ENCODE results near the gene GSS. TPM values are rescaled to one million over a fixed set of nuclear protein-coding genes. Genes with fewer than 3 reads are reported as not detected.
"Not testable (repeated sequence)": the region's sequence is repeated elsewhere in the genome, so short reads cannot be mapped to it uniquely, and the experiment has no call there.

Gene GSS
- total RNA-seq, 2 experiments from 2014 or later: 67.7 to 72.2 TPM

- peaks cover 5% of the 10 kb centered on the region for H3K36me3 Mint-ChIP-seq
- H3K4me1 Mint-ChIP-seq (ENCODE audit: low read depth): peaks cover 11% of the 10 kb centered on the region
- POLR2A ChIA-PET: no interaction called here
- no peak overlapping the region for H3K4me3 Mint-ChIP-seq
- H3K27me3 Mint-ChIP-seq: no peaks in the 10 kb centered on the region
- no peak overlapping the region for H3K27ac Mint-ChIP-seq
- H3K9me3 Mint-ChIP-seq: no peaks in the 10 kb centered on the region
- DNase-seq: no peak
- intact Hi-C loops (cut with micrococcal nuclease): no loop called here
- CTCF ChIA-PET: no interaction called here
Measured at GRCh38 chr20:34904202-34904621, 51.4 kb downstream of the GSS start.

- H3K4me3 Mint-ChIP-seq; H3K9me3 Mint-ChIP-seq; H3K27ac Mint-ChIP-seq; POLR2A ChIA-PET; H3K27me3 Mint-ChIP-seq; CTCF ChIA-PET; DNase-seq; H3K36me3 Mint-ChIP-seq; H3K4me1 Mint-ChIP-seq (ENCODE audit: low read depth); intact Hi-C loops (cut with micrococcal nuclease): not testable (repeated sequence)
Measured at GRCh38 chr20:34898731-34899130, 56.9 kb downstream of the GSS start.

GRCh38 chr20:34898129-34898528, 57.5 kb downstream of the GSS start:
- H3K9me3 Mint-ChIP-seq; CTCF ChIA-PET; intact Hi-C loops (cut with micrococcal nuclease); H3K36me3 Mint-ChIP-seq; H3K27me3 Mint-ChIP-seq; H3K4me3 Mint-ChIP-seq; H3K27ac Mint-ChIP-seq; POLR2A ChIA-PET; H3K4me1 Mint-ChIP-seq (ENCODE audit: low read depth); DNase-seq: not testable (repeated sequence)

GRCh38 chr20:34896086-34896621, 59.5 kb downstream of the GSS start:
- no peak for DNase-seq
- Mint-ChIP-seq H3K4me1 (ENCODE audit: low read depth) (peaks cover 19% of the 10 kb centered on the region), H3K9me3 (no peaks in the 10 kb centered on the region), H3K27me3 (no peaks in the 10 kb centered on the region), H3K27ac (no peak overlapping the region), H3K4me3 (no peak overlapping the region), H3K36me3 (peaks cover 6% of the 10 kb centered on the region)
- ChIA-PET CTCF (interaction anchor here (0.5 kb wide), 1 partner anchor 272 kb away, joined by 3 read pairs; no protein-coding TSS in a partner anchor), POLR2A (no interaction called here)
- intact Hi-C loops (cut with micrococcal nuclease): no loop called here

GRCh38 chr20:34895465-34895864, 60.1 kb downstream of the GSS start:
- Mint-ChIP-seq H3K36me3 (peaks cover 3% of the 10 kb centered on the region), H3K4me3 (no peak overlapping the region), H3K9me3 (no peaks in the 10 kb centered on the region), H3K27ac (no peak overlapping the region), H3K27me3 (no peaks in the 10 kb centered on the region), H3K4me1 (ENCODE audit: low read depth) (peaks cover 26% of the 10 kb centered on the region)
- ChIA-PET POLR2A (no interaction called here), CTCF (interaction anchor here (0.5 to 1.0 kb wide), 2 partner anchors 21 to 272 kb away, joined by 3 read pairs; no protein-coding TSS in a partner anchor)
- no peak for DNase-seq
- intact Hi-C loops (cut with micrococcal nuclease): no loop called here

- ChIA-PET CTCF (interaction anchor here (1.0 kb wide), 1 partner anchor 21 kb away, joined by 3 read pairs; no protein-coding TSS in a partner anchor), POLR2A (no interaction called here)
- no peaks in the 10 kb centered on the region for H3K27me3 Mint-ChIP-seq
- H3K9me3 Mint-ChIP-seq: no peaks in the 10 kb centered on the region
- intact Hi-C loops (cut with micrococcal nuclease): loop anchor here (5.0 kb wide), 2 partner anchors 63 to 198 kb away; partner anchors contain the start of genes GSS, MYH7B and TRPC4AP
- peaks cover 33% of the 10 kb centered on the region for H3K4me1 Mint-ChIP-seq (ENCODE audit: low read depth)
- H3K36me3 Mint-ChIP-seq: peaks cover 3% of the 10 kb centered on the region
- H3K4me3 Mint-ChIP-seq: no peak overlapping the region
- H3K27ac Mint-ChIP-seq: no peak overlapping the region
- DNase-seq: no peak
Measured at GRCh38 chr20:34894723-34895122, 60.9 kb downstream of the GSS start.

- intact Hi-C loops (cut with micrococcal nuclease): loop anchor here (5.0 kb wide), 2 partner anchors 65 to 200 kb away; partner anchors contain the start of genes GSS, MYH7B and TRPC4AP
- Mint-ChIP-seq H3K27me3 (no peaks in the 10 kb centered on the region), H3K4me1 (ENCODE audit: low read depth) (peaks cover 40% of the 10 kb centered on the region), H3K27ac (peak overlapping the region; percentile 80), H3K4me3 (no peak overlapping the region), H3K9me3 (no peaks in the 10 kb centered on the region), H3K36me3 (peaks cover 2% of the 10 kb centered on the region)
- CTCF ChIA-PET: interaction anchor here (3.1 kb wide), 1 partner anchor 17 kb away, joined by 23 read pairs; the partner anchor contains the start of gene ACSS2
- POLR2A ChIA-PET: interaction anchor here (1.0 kb wide), 1 partner anchor 25 kb away, joined by 3 read pairs; no protein-coding TSS in a partner anchor
- DNase-seq: no peak
Measured at GRCh38 chr20:34892671-34893070, 62.9 kb downstream of the GSS start.

- POLR2A ChIA-PET: interaction anchor here (0.6 to 1.9 kb wide), 3 partner anchors 28 to 65 kb away, joined by 3 to 6 read pairs (median 4); partner anchors contain the start of genes GSS and MYH7B
- H3K36me3 Mint-ChIP-seq: peaks cover 3% of the 10 kb centered on the region
Measured at GRCh38 chr20:34891166-34892062, 64.2 kb downstream of the GSS start.

GRCh38 chr20:34888468-34888867, 67.1 kb downstream of the GSS start:
- POLR2A ChIA-PET: interaction anchor here (1.4 kb wide), 1 partner anchor 12 kb away, joined by 3 read pairs; the partner anchor contains the start of gene ACSS2
- Mint-ChIP-seq H3K27ac (peak overlapping the region; percentile 8), H3K9me3 (no peaks in the 10 kb centered on the region), H3K36me3 (peaks cover 7% of the 10 kb centered on the region), H3K4me1 (ENCODE audit: low read depth) (peaks cover 44% of the 10 kb centered on the region), H3K4me3 (no peak overlapping the region), H3K27me3 (no peaks in the 10 kb centered on the region)
- CTCF ChIA-PET: interaction anchor here (0.6 to 1.2 kb wide), 4 partner anchors 13 to 93 kb away, joined by 3 to 4 read pairs (median 3); no protein-coding TSS in a partner anchor
- intact Hi-C loops (cut with micrococcal nuclease): no loop called here
- no peak for DNase-seq

More at GRCh38 chr20:34891166-34892062, 64.2 kb downstream of the GSS start:
- peak; percentile 60 for DNase-seq
- H3K9me3 Mint-ChIP-seq: no peaks in the 10 kb centered on the region
- intact Hi-C loops (cut with micrococcal nuclease): loop anchor here (1.0 to 5.0 kb wide), 5 partner anchors 8 to 201 kb away; partner anchors contain the start of genes ACSS2, GSS, MYH7B and TRPC4AP
- no peaks in the 10 kb centered on the region for H3K27me3 Mint-ChIP-seq
- H3K4me1 Mint-ChIP-seq (ENCODE audit: low read depth): peaks cover 40% of the 10 kb centered on the region
- CTCF ChIA-PET: interaction anchor here (1.1 to 3.1 kb wide), 2 partner anchors 16 to 65 kb away, joined by 3 to 23 read pairs; partner anchors contain the start of genes ACSS2 and MYH7B
- H3K27ac Mint-ChIP-seq: peak overlapping the region; percentile 80
- peak overlapping the region; percentile 10 for H3K4me3 Mint-ChIP-seq

- no peaks in the 10 kb centered on the region for H3K9me3 Mint-ChIP-seq
- H3K4me3 Mint-ChIP-seq: no peak overlapping the region
- H3K27ac Mint-ChIP-seq: no peak overlapping the region
- DNase-seq: no peak
- peaks cover 47% of the 10 kb centered on the region for H3K4me1 Mint-ChIP-seq (ENCODE audit: low read depth)
- no peaks in the 10 kb centered on the region for H3K27me3 Mint-ChIP-seq
- H3K36me3 Mint-ChIP-seq: peaks cover 16% of the 10 kb centered on the region
- ChIA-PET CTCF (no interaction called here), POLR2A (interaction anchor here (1.4 kb wide), 1 partner anchor 10 kb away, joined by 3 read pairs; the partner anchor contains the start of gene ACSS2)
- intact Hi-C loops (cut with micrococcal nuclease): no loop called here
Measured at GRCh38 chr20:34887023-34887422, 68.6 kb downstream of the GSS start.

- POLR2A ChIA-PET: interaction anchor here (0.6 kb wide), 1 partner anchor 17 kb away, joined by 4 read pairs; no protein-coding TSS in a partner anchor
- Mint-ChIP-seq H3K27me3 (no peaks in the 10 kb centered on the region), H3K9me3 (no peaks in the 10 kb centered on the region), H3K4me3 (no peak overlapping the region), H3K4me1 (ENCODE audit: low read depth) (peaks cover 39% of the 10 kb centered on the region), H3K36me3 (peaks cover 17% of the 10 kb centered on the region), H3K27ac (no peak overlapping the region)
- DNase-seq: no peak
- intact Hi-C loops (cut with micrococcal nuclease): no loop called here
- CTCF ChIA-PET: interaction anchor here (0.9 kb wide), 1 partner anchor 13 kb away, joined by 3 read pairs; no protein-coding TSS in a partner anchor
Measured at GRCh38 chr20:34886122-34886521, 69.5 kb downstream of the GSS start.

GRCh38 chr20:34884260-34884659, 71.3 kb downstream of the GSS start:
- no peak for DNase-seq
- Mint-ChIP-seq H3K36me3 (peaks cover 17% of the 10 kb centered on the region), H3K27ac (no peak overlapping the region), H3K27me3 (no peaks in the 10 kb centered on the region), H3K4me1 (ENCODE audit: low read depth) (peaks cover 23% of the 10 kb centered on the region), H3K9me3 (no peaks in the 10 kb centered on the region), H3K4me3 (no peak overlapping the region)
- CTCF ChIA-PET: interaction anchor here (1.2 kb wide), 1 partner anchor 8 kb away, joined by 5 read pairs; the partner anchor contains the start of gene ACSS2
- POLR2A ChIA-PET: no interaction called here
- intact Hi-C loops (cut with micrococcal nuclease): no loop called here
